Dedifferentiated amniotic fluid mesenchymal stem cell (primary cell): ENCODE measurements around the gene PPFIA2.

Source experiments
- DNase-seq: peaks from one replicate; pipeline ENCODE4 v3.0.0-alpha.2; 2016; ENCODE audit errors: extremely low spot score

PPFIA2 gene

GRCh38 chr12:81274637-81275529, 484.3 kb downstream of the PPFIA2 start:
- DNase-seq = no peak

- no peak for DNase-seq
These were observed 488.8 kb downstream of the PPFIA2 start for GRCh38 chr12:81270385-81270784.

- DNase-seq = no peak
These were observed 496.1 kb downstream of the PPFIA2 start for GRCh38 chr12:81263072-81263471.

- DNase-seq = no peak
These were observed 497.5 kb downstream of the PPFIA2 start for GRCh38 chr12:81261508-81262207.

GRCh38 chr12:81259360-81259759, 499.8 kb downstream of the PPFIA2 start:
- DNase-seq = no peak

- peak; percentile 83 for DNase-seq
These were observed 501.1 kb downstream of the PPFIA2 start for GRCh38 chr12:81257947-81258551.

- DNase-seq = no peak
These were observed 503.2 kb downstream of the PPFIA2 start for GRCh38 chr12:81255947-81256346.

GRCh38 chr12:81255456-81255855, 503.7 kb downstream of the PPFIA2 start:
- DNase-seq = no peak

- DNase-seq = no peak
These were observed 505.8 kb downstream of the PPFIA2 start for GRCh38 chr12:81253360-81253759.

- DNase-seq = no peak
These were observed 506.9 kb downstream of the PPFIA2 start for GRCh38 chr12:81252228-81252627.

GRCh38 chr12:81249976-81250375, 509.2 kb downstream of the PPFIA2 start:
- no peak for DNase-seq

GRCh38 chr12:81245907-81246570, 513.1 kb downstream of the PPFIA2 start:
- DNase-seq = no peak

GRCh38 chr12:81245458-81245857, 513.7 kb downstream of the PPFIA2 start:
- DNase-seq = no peak

GRCh38 chr12:81231574-81232368, 527.4 kb downstream of the PPFIA2 start:
- no peak for DNase-seq

GRCh38 chr12:81229759-81230158, 529.4 kb downstream of the PPFIA2 start:
- DNase-seq = no peak

GRCh38 chr12:81224626-81225025, 534.5 kb downstream of the PPFIA2 start:
- no peak for DNase-seq

GRCh38 chr12:81222846-81223592, 536.1 kb downstream of the PPFIA2 start:
- peak; percentile 26 for DNase-seq

- no peak for DNase-seq
These were observed 537.5 kb downstream of the PPFIA2 start for GRCh38 chr12:81221681-81222080.

GRCh38 chr12:81216739-81217138, 542.4 kb downstream of the PPFIA2 start:
- DNase-seq = no peak

- DNase-seq = no peak
These were observed 546.0 kb downstream of the PPFIA2 start for GRCh38 chr12:81212996-81213696.
